Heart left ventricle (tissue), 13 donors: ENCODE results near the gene PF4V1.

Experiments
- CTCF ChIP-seq, 12 donors: fragments of 200-600 bp; sonication (generic) in 4 of 12; IDR thresholded peaks; one replicate each; pipeline versions ENCODE4 v1.5.0 to v1.8.0; 2018 to 2022; ENCODE audit warnings: antibody characterized with exemption in 12 of 12, mild to moderate bottlenecking in 5 of 12
- POLR2A ChIP-seq, 2 donors: fragments of 450-650 bp; IDR thresholded peaks; one replicate each; pipeline ENCODE4 v1.6.1; 2017; ENCODE audit warnings: antibody characterized with exemption in 2 of 2, mild to moderate bottlenecking in 2 of 2, moderate library complexity in 2 of 2
- donor health status: ischemic (EF 13 %, LVEDD 7.1; RV severe dilation, severe dysfunction).
- donor health status: DM: no; HTN: yes; CAD: no.
- donor health status: DM: no; HTN: no; CAD: no.
- donor health status: ischemic (EF 25% LVEDD 6.9; RV normal size, moderate dysfunction).
- donor health status: ischemic (EF 25% LVEDD 5.7; RV mildly dilated, moderate dysfunction).
- donor health status: ischemic (EF 35%, LVEDD 5.7; RV mildly dilated, moderate dysfunction).
- donor health status: nonischemic (EF 11% LVEDD 7.7; RV severe dilation, severe dysfunction).
- donor health status: DM: yes; HTN: yes; CAD: no.
- donor health status: PGD.
- donor health status: ischemic (EF 29% LVEDD 5.4; RV normal size, mild dysfunction).
- donor health status: nonischemic (EF 23%, LVEDD 6.1; RV moderate dilation, normal function).

- TF ChIP-seq CTCF (IDR thresholded peaks at IDR 0.05): no peak
- TF ChIP-seq POLR2A (IDR thresholded peaks at IDR 0.05): no peak
These were observed 49.9 kb downstream of the PF4V1 start for GRCh38 chr4:73902817-73903547.
